HG02943 (cell line): Measurements from ENCODE around the gene LRFN2.

ENCODE experiments used
- ATAC-seq: cut with Tn5 transposase; IDR thresholded peaks from one replicate; pipeline ENCODE4 v1.9.1; 2021; ENCODE audit warnings: mild to moderate bottlenecking, low read depth, moderate library complexity; ENCODE audit not compliant: unreplicated experiment

The LRFN2 gene

DNA sequence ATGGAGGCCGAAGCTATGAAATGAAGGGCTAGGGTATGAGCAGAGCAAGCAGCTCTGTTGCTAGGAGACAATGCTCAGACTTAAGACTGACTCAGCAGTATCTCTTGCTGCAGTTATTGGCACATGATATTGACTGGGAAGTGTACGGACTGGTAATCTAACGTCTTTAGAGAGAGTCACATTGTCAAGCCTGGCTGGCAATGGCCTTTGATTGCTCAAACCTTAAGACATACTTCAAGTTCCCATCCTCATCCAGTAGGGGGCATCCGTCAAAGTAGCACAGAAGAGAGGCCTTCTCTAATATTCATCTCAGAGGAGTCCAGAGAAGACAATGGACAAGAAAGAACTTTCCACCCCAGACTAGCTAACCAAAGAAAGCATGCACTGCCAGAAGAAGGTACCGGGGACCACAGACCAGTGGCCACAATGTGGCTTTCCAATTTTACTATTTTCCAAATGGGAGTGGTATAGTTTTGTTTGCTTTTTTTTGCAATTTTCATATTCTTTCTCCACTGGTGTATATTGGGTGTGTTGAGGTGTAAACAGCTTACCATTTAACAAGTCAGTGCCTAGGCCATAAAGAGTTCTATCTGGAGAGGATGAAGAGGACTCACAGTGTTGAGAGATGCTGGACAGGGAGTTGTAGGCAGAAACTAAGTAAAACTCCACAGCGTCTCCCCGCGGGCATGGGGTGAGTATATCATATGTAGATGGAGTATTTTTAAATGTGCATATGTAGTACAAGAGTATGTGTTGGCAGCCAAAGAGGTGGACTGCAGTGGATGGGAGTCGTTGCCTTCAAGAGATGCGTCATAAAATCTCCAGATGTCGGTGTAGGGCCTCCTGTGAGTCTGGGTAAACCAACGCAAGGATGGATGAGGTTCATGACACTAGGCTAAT lies 36.7 kb downstream of the LRFN2 start:
- no peak for ATAC-seq

DNA sequence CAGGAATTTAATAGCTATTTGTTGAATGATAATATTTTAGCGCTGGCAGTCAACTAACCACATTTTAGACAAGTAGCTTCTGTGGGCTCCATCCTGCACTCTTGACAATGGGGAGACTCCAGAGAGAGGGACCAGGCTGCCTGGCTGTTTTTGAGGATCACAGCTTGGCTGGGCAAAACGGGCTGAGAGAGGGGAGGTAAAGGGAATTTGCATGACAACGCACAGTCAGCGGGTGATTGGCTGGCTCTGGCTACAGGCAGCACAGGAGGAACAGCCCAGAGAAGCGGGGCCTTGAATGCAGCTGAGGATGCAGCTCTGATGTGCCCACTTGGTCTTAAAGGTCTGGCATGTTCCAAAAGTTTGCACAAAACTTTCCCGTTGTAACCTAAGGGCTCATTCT lies 41.2 kb downstream of the LRFN2 start:
- no peak for ATAC-seq

DNA sequence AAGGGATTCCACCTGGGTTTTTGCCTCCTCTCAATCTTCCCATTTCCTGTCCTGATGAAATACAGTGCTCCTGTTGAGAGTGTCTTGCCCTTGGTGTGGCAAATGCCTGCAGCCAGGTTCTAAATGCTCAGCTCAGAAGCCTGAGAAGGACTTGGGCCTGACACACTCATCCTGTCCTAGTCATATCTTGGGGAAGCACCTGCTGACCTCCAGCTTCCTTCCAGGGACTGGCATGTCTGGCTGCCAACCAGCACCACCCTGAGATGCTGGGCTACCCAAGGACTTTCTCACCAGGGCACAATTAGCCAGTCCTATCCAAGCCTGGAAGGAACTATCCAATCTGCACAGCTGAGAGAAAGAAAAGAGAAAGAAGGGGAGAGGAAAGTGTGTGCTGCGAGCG lies 43.4 kb downstream of the LRFN2 start:
- ATAC-seq = no peak

DNA sequence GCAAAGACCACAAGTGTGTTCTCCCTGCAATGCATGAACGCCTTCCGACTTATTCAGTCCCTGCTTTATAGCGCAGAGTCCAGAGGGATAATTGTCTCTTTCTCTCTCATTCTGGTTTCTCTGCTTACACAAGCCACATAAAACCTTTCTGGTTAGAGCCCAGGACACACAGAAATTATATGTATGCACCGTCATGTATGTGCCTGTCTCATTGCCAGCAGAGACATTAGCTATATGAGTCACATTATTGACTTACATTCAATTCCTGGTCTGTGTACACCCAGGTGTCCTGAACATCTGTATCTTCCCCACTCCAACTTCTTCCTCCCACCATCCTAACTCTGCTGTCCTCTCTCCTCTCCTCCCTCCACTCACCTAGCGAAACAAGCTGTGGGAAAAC lies 44.0 kb downstream of the LRFN2 start:
- ATAC-seq = no peak

DNA sequence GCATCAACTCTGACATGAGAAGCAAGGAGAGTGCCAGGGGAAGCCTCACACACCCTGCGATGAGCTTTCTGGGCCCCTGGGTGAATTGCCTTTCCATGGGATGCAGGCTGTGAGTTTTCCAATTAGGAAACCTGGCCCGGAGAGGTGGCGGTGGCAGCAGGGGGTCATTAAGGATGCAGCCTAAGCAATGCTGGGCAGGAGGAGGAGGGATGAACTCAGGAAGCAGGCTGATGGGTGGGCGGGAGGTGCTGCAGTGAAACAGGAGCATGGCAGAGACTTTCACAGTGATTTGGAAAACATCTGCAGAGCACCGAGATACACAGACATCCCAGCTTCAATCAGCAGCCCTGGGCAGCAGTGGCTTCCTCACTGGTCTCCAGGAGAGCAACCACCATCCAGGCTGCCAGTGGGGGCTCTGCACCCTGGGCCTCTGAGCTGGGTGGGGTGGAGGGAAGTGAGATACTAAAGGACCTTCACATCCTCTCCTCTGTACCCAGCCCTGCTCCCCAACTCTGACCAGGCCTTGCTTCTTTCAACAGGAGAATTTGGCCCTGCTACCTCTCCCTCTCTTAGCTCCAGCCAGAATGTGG lies 44.9 kb downstream of the LRFN2 start:
- no peak for ATAC-seq

DNA sequence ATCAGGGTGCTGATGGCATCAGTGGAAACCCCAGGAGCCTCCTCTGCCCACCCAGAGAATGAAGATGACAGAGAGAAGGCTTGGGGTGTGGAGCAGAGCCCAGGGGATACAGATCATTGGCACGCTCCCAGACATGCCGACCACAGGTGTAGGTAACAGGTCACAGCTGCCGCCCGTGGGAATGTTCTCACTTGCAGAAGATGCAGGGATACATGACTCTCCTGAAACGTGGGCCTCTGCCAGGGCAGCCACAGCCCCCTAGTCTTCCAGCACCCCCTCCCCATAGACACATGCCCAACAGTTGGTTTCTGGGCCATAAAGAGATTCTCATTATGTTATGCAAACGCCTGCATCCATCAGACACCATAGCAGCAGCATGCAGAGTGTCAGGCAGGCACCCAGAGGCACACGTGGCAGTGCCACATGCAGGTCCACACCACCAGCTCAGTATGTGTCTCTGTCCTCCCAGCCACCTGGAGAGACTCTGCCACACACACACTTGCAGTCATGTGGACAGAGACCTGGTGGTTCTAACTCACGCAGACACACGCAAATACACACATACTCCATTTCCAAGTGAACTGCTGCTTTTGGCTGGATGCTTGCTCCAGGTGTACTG lies 45.5 kb downstream of the LRFN2 start:
- no peak for ATAC-seq

DNA sequence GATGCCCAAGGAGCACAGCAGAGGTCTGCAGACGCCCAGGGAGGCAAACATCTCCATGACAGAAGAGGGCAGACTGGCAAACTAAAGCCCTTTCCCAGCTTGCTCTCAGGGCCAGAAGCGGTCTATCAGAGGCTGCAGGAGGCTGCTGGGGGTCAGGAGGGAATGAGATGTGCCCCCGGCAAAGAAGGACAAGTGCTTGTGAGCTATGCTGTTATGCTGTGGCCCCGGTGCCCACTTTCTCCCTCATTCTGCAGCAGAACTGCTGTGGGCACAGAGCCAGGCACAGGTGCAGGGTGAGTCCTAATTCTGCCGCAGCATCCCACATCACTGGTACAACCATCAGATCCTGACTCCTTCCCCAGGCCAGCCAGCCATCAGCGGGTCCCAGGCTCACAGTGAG lies 46.4 kb downstream of the LRFN2 start:
- ATAC-seq = no peak

DNA sequence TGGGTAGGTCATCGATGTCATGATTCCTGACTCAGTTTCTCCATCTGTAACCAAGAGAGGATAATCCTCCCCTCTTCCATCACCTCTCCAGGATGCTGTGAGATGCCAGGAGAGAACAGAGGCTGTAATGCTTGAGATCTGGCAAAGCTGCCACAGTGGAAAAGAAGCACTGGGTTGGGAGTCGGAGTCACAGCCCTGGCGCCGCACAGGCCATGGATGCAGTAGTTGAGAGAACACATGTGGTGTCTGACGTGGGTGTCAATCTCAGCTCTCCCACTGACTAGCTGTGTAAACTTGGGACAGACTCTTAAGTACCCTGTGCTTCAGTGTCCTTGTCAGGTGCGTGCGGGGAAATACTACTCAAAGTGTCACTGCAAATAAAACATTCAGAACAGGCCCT lies 47.3 kb downstream of the LRFN2 start:
- ATAC-seq = no peak

DNA sequence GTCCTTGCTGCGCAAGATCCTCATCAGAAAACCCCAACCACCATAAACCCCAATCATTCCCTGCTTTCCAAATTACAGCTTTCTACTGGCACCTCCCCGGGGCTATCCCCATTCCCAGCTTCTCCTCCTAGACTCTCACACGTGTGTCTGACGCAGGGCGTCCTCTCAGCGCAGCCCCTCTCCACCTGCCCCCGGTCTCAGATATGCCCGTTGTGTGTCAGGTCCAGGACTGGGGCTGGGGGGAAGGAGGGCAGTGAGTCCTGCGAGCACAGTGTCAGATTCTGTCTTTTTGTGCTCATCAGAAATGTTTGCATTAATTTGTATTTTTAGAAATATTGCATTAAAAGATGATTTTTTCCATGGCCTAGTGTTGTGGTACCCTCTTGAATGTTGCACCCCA lies 48.6 kb downstream of the LRFN2 start:
- ATAC-seq = no peak

DNA sequence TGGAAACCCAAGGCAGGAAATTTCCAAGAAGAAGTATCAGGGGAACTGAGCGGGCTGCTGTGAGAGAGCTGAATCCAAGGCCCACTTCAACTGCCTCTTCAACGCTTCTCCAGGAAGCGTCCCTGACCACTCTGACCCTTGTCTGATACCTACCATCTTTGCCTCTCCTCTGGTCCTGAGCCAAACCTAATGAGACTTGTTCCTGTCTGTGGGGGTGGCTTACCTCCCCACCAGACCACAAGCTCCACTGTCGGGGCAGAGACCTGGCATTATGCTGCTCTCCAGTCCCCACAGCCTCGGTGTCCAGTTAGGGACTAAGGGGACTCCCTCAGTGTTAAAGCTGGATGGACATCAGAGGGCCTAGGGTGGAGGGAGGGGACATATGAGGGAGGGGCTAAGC lies 49.7 kb downstream of the LRFN2 start:
- no peak for ATAC-seq

DNA sequence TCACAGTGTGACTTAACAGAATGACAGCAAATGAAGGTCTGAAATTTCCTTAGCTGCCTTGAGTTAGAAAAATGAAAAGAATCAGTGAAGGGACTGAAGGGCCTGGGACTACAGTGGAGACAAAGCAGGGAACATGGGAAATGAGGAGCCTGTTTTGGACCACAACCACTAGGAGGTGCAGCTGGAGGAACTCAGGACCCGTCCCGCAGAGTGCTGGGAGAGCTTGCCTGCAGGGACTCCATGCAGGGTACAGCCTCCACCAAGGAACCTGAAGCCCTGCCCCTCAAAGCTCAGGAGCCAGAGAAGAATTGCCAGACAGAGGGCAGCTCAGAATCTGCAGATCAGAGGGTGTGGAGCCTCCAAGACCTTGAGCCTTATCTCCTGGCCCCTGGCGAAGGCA lies 50.7 kb downstream of the LRFN2 start:
- no peak for ATAC-seq

DNA sequence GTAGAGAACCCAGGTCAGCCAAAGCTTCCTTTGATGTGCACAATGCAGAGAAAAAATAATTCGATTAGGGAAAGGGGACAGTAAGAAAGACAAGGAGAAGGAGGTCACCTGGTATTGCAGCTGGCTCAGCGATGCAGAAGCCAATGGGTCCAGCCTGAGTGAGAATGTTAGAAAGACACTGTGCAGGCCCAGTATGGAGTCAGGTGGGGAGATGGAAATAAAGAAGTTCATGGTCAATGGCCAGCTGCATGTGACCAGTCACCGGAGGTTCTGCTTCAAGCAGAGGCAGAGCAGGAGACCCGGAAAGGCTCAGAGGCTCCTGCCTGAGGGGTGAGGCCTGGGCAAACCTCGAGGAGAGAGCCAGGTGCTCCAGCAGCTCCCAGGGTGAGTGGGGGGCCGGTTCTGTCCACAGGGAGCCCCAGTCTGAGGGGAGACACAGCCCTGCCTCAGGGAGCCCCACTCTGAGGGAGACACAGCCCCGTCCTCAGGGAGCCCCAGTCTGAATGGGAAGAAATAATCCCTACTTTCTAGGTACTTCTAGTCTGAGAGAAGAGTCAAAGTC lies 51.3 kb downstream of the LRFN2 start:
- no peak for ATAC-seq

DNA sequence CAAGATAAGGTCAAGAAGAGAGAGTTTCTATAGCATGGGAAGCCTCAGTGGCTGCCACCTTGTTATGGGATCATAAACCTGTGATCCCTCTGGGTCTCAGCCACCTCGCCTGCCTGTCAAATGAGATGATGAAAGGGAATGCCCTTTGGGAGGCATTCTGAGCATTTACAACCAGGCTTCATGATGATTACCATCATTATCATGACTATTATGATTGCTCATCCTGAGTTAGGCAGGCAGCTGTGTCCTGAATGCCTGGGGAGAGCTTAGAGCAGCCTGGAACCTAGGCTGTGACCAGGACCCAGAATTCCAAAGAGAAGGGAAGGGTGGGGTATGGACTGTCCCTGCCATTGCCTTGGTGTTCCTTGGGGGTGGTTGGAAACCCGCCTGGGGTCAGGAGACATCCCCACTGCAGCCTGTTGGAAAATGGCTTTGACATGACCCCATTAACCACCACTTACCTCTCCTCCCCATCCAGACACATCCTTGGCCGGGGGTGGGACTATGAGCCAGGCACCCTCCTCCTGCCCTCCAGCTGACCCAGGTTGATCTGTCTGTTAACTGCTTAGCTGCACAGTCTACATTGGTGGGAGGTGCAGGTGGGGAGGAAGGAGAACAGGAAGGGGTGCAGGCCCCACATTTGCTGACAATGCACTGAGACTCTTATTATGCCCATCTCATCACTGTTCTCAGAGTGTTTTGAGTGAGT lies 51.9 kb downstream of the LRFN2 start:
- ATAC-seq = no peak

DNA sequence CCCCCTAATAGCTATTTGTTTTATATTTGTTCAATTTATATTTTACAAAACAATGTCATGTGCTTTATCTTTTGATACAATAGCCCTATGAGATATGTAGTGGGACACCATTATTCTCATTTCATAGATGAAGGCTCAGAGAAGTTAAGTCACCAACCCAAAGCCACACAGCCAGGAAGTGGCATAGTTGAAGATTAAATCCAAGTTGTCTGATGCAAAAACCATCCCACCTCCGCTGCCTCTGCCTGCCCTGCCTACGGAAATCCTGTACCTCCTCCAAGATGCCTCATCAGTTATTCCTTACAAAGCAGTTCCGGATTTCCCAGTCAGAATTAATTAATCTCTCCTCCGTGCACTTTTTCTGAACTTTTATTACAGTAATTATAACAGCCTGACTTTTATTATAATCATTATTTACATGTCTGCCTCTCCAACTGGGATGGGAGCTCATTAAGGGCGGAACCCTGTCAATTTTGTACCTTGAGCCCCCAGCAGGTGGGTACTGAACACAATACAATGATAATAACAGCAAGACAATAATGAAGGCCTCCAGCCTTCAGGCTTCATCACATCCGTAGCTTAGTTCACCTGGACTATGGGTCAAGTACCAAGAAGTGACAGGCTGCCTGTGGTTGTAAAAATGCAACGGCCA lies 54.7 kb downstream of the LRFN2 start:
- ATAC-seq = no peak

DNA sequence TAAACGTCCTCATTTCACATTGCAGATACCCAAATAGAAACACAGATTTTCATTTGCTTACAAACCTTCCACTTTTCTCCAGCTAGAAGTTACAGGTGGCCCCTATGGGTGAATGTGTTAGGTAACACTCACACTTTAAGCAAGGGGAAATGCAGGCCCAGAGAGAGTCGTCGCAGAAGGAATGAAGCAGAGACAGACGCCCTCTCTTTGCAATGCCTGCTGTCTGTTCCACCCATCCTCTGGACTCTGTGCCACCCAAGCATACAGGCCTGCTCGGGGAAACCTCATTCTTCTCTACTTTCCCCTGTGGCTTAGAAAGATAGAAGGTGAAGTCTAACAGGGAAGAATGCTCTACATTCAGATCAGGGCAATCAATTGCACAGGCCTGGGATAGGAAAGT lies 57.2 kb downstream of the LRFN2 start:
- ATAC-seq = no peak

DNA sequence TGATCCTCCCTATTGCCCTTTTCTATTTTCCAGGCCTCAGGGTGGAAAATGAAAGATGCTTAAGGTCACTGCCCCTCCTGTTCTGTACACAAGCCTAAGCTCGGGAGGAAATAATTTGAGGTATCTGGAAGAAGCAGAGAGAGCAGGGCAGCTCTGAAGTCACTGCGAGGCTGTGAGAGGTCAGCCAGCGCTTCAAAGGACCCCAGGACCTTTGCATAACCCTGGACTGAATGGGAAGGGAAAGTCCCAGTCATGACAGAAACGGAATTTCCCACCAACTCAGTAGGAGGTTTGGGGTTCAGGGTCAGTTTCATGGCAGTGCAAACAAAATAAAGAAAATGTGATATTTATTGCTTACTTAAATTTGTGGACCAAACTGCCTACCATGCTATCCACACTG lies 58.1 kb downstream of the LRFN2 start:
- ATAC-seq = no peak

DNA sequence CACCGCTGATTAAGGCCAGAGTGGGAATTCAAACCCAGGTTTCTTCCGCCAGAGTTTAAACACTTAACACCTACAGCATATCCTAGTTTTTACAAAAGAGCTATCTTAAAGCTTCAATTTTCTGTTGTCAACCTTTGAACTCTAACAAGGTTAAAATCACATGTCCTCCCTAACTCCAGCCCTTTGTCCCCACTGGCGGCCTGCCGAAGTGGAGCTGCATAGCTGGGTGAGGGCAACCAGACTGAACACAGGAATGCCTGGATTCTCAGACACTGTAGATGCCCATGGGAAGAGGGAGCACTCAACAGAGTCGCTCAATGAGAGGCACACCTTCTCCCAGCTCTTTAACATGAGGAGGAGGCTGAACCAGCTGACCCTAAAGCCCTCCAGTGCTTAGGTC lies 59.1 kb downstream of the LRFN2 start:
- ATAC-seq = no peak

DNA sequence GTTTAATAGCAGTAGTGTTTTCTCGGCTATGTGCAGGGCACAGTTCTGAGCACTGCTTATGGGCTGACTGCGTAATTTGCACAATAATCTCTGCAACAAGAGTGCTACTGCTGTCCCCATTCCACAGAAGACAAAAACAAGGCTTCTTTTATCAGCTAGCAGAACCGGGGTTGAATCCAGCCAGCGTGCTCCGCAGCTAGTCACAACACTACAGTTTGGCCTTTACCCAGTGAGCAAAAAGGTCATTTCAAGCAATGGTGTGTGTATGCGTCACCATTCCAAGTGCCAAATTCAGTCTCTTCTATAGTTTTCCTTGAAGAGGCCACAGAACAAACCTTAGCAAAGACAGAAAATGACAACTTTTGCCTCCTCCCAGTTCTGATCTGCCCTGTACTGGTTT lies 61.1 kb downstream of the LRFN2 start:
- no peak for ATAC-seq

DNA sequence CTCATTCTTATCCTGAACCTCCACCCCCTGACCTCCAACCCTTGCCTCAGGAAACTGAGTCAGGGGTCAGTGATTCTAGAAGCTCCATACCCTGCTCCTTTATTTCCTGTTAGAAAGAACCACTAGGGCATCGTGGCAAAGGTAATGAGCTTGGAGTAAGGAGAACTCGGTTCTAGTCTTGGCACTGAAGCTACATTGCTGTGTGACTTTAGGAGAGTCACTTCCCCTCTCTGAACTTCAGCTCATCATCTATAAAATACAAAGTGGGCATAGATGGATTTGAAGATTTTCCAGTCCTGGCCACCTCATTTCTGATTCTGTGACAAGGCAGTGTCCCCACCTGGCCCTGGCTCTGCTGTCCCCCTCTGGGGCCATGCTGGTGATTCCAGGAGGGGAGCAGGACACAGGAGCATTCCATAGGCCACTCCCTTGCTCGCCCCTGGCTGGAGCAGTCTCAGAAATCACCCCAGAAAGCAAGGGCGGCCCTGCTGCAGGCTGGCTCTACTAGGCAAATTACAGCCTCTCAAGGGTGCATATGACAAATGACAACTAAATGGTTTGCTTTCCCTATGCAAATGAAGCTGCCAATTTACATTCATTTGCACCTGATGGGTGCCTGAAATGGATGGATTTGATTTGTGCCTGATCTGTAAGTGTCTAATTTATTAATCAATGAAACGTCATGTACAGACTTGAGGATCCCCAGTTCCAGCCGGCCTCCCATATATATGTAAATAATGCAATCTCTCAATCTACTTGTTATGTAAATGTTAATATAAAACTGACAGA lies 62.2 kb downstream of the LRFN2 start:
- no peak for ATAC-seq
